ENCODE results near the gene INKA1. TPM values are rescaled to one million over a fixed set of nuclear protein-coding genes. Genes with fewer than 3 reads are reported as not detected.

The INKA1 gene
- total and polyA plus RNA-seq, 2 of the 8 experiments (the other 6 are each of a cell fraction or from before 2014, with no cell fraction given): 1.3 to 4.7 TPM

DNA sequence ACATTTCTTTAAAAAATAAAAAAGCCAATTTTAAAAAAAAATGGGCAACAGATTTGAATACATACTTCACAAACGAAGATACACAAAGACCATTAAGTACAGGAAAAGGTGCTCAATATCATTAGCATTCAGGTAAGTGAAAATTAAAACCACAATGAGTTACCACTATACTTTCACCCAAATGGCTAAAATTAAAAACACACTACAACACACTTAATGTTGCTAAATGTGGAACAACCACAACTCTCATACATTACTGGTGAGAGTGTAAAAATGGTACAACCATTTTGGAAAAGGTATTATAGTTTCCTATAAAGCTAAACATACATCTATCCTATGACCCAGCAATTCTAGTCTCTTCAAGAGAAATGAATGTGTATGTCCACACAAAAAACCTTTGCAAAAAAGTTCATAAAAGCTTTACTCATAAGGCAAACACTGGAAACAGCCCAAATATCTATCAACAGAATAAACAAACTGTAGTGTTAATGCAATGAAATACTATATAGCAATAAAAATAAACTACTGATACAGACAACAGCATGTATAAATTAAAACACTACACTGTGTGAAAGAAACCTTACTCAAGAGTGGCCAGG lies 31.6 kb upstream of the INKA1 start:
- H3K18ac ChIP-seq (ENCODE audit: extremely low read depth, low read length): no peak overlapping the region
- no peak overlapping the region for H2BK5ac ChIP-seq (ENCODE audit: low read depth, low read length)
- H3K4me1 ChIP-seq (replicated peaks in 1 of 4; ENCODE audit: control insufficient read depth in 3 of 4, insufficient read depth in 4 of 4, low read length in 3 of 4): no peaks in the 10 kb centered on the region
- no peaks in the 10 kb centered on the region for H3K27me3 ChIP-seq (replicated peaks in 1 of 4; ENCODE audit: control insufficient read depth in 3 of 4, extremely low read depth in 1 of 4, insufficient read depth in 3 of 4, low read length in 3 of 4)
- peaks cover 8% of the 10 kb centered on the region for H3K79me1 ChIP-seq (ENCODE audit: low read depth, low read length)
- POLR2A ChIA-PET (ENCODE audit: partially characterized antibody): interaction anchor here (2.8 kb wide), 1 partner anchor 15 kb away, joined by 7 read pairs; the partner anchor contains the start of gene IP6K1
- H3K4ac ChIP-seq (replicated peaks; ENCODE audit: insufficient read length, low read depth, low read length): no peak overlapping the region
- H2BK12ac ChIP-seq (ENCODE audit: low read depth, low read length): no peak overlapping the region
- peaks cover 0 to 3% (median 0%) of the 10 kb centered on the region in 4 experiments; a peak in 2 of 8 replicates for H3K36me3 ChIP-seq (ENCODE audit: control insufficient read depth in 2 of 4, insufficient read depth in 4 of 4, low read length in 3 of 4)
- H4K5ac ChIP-seq (ENCODE audit: insufficient read length, low read depth, low read length): no peak overlapping the region
- H4K20me1 ChIP-seq (replicated peaks in 1 of 2; ENCODE audit: control insufficient read depth in 1 of 2, insufficient read depth in 2 of 2, low read length in 2 of 2): peaks cover 0 to under 1% of the 10 kb centered on the region in 2 experiments
- H3K14ac ChIP-seq (ENCODE audit: insufficient read length): no peak overlapping the region
- H2BK15ac ChIP-seq (ENCODE audit: low read length): no peak overlapping the region
- no peaks in the 10 kb centered on the region; the same call in 1 of the 2 replicates for H3K23me2 ChIP-seq (ENCODE audit: low read depth, low read length)
- H3K4me3 ChIP-seq (ENCODE audit: extremely low read depth in 1 of 4, insufficient read depth in 2 of 4, low read depth in 3 of 4, low read length in 4 of 4): no peak overlapping the region
- no peak overlapping the region for H2BK20ac ChIP-seq (ENCODE audit: low read length)
- no peak overlapping the region for H2AFZ ChIP-seq (ENCODE audit: low read length)
- peaks cover 6 to 84% of the 10 kb centered on the region in 2 experiments; a peak in 2 of 4 replicates for H3K79me2 ChIP-seq (ENCODE audit: control insufficient read depth in 1 of 2, insufficient read depth in 2 of 2, low read length in 2 of 2)
- CTCF ChIA-PET (ENCODE audit: partially characterized antibody): interaction anchor here (0.6 to 1.6 kb wide), 7 partner anchors 12 to 68 kb away, joined by 3 to 4 read pairs (median 3); partner anchors contain the start of gene AMIGO3
- H2BK120ac ChIP-seq (replicated peaks; ENCODE audit: low read depth, low read length): no peak overlapping the region
- no peaks in the 10 kb centered on the region for H3K9me3 ChIP-seq (ENCODE audit: insufficient read depth in 2 of 2, low read depth in 1 of 2, low read length in 1 of 2)
- H2AK5ac ChIP-seq (ENCODE audit: low read depth, low read length): no peak overlapping the region
- no peak for FAIRE-seq
- no peak overlapping the region for H4K91ac ChIP-seq (replicated peaks; ENCODE audit: insufficient read length, low read length)
- DNase-seq (ENCODE audit: low read depth in 1 of 2, low spot score in 2 of 2): no peak
- no peak overlapping the region for H3K27ac ChIP-seq (ENCODE audit: low read depth, low read length)
- H3K56ac ChIP-seq (replicated peaks; ENCODE audit: insufficient read length, low read depth, low read length): no peak overlapping the region
- no peak overlapping the region for H3K4me2 ChIP-seq (ENCODE audit: insufficient read depth in 1 of 2, low read depth in 2 of 2, low read length in 2 of 2)
- H4K8ac ChIP-seq (ENCODE audit: extremely low read depth, insufficient read depth, low read length): no peak overlapping the region
- TF ChIP-seq CBX8 (IDR thresholded peaks at IDR 0.05; ENCODE audit: borderline replicate concordance, low read depth, low read length) (no peak), EP300 (IDR thresholded peaks at IDR 0.05; ENCODE audit: borderline replicate concordance in 1 of 2, low read depth in 2 of 2, low read length in 2 of 2) (no peak), BCL11A (IDR thresholded peaks at IDR 0.05; ENCODE audit: low read depth in 2 of 2, low read length in 2 of 2) (no peak)
- H3K9ac ChIP-seq (replicated peaks in 1 of 4; ENCODE audit: extremely low read depth in 1 of 4, low read depth in 3 of 4, low read length in 3 of 4): no peak overlapping the region
- 95% methylated on average over 1 of the region's 1 CpG; no CpG with 5 or more reads in 1 of the 2 experiments for WGBS, 2 experiments (ENCODE audit: extremely low coverage in 1 of 2, insufficient coverage in 1 of 2, insufficient read length in 1 of 2, insufficient replicate concordance in 2 of 2, low coverage in 1 of 2, low lambda C conversion rate in 2 of 2, missing lambda C conversion rate in 1 of 2)
- no peak overlapping the region for H3K23ac ChIP-seq (ENCODE audit: insufficient read length)
